HepG2 (cell line): ENCODE data around the gene CREB1. TPM values are rescaled to one million over a fixed set of nuclear protein-coding genes. Genes with fewer than 3 reads are reported as not detected.

Experiments used
- CCAR2 ChIP-seq: fragments of 200-400 bp; formaldehyde crosslinking; optimal IDR thresholded peaks from 2 replicates; pipeline ENCODE3; 2018; ENCODE audit warnings: low read depth, mild to moderate bottlenecking, low read length, moderate library complexity
- GATAD1 ChIP-seq: IDR thresholded peaks from 2 replicates; pipeline ENCODE4 v1.6.1; 2016; ENCODE audit warnings: missing genetic modification reagents, missing compliant biosample characterization
- JARID2 ChIP-seq: sonication (generic); formaldehyde crosslinking; IDR thresholded peaks from 2 replicates; pipeline ENCODE4 v1.8.1; 2023; ENCODE audit warnings: missing genetic modification reagents, inconsistent platforms; ENCODE audit not compliant: insufficient replicate concordance
- KLF9 ChIP-seq: IDR thresholded peaks from 2 replicates; pipeline ENCODE4 v1.6.1; 2016; ENCODE audit warnings: low read depth
- NCOA1 ChIP-seq: sonication (generic); formaldehyde crosslinking; IDR thresholded peaks from 2 replicates; pipeline ENCODE4 v1.9.0; 2021; ENCODE audit warnings: missing genetic modification reagents
- PITX1 ChIP-seq: sonication (generic); formaldehyde crosslinking; IDR thresholded peaks from 2 replicates; pipeline ENCODE4 v1.5.1; 2020; ENCODE audit warnings: mild to moderate bottlenecking, missing genetic modification reagents
- SALL1 ChIP-seq: sonication (generic); formaldehyde crosslinking; IDR thresholded peaks from 2 replicates; pipeline ENCODE4 v1.8.0; 2022; ENCODE audit warnings: mild to moderate bottlenecking, missing genetic modification reagents
- SPEN ChIP-seq: sonication (generic); formaldehyde crosslinking; IDR thresholded peaks from 2 replicates; pipeline ENCODE4 v1.5.1; 2020; ENCODE audit warnings: low read depth, mild to moderate bottlenecking, missing genetic modification reagents
- ZBTB3 ChIP-seq: sonication (generic); formaldehyde crosslinking; IDR thresholded peaks from 2 replicates; pipeline ENCODE4 v1.4.0; 2020; ENCODE audit warnings: low read depth, mild to moderate bottlenecking, moderate library complexity, missing genetic modification reagents, borderline replicate concordance
- ZFAT ChIP-seq: sonication (generic); formaldehyde crosslinking; conservative IDR thresholded peaks from 2 replicates; pipeline ENCODE4 v1.8.1; 2023; ENCODE audit warnings: missing genetic modification reagents, inconsistent platforms
- ZNF101 ChIP-seq: sonication (generic); formaldehyde crosslinking; IDR thresholded peaks from 2 replicates; pipeline ENCODE4 v1.4.0; 2020; ENCODE audit warnings: mild to moderate bottlenecking, low read depth, missing genetic modification reagents, borderline replicate concordance
- ZNF232 ChIP-seq: sonication (generic); formaldehyde crosslinking; IDR thresholded peaks from 2 replicates; pipeline ENCODE4 v1.4.0; 2020; ENCODE audit warnings: missing genetic modification reagents, borderline replicate concordance
- ZNF546 ChIP-seq: sonication (generic); formaldehyde crosslinking; conservative IDR thresholded peaks from 2 replicates; pipeline ENCODE4 v1.8.1; 2023; ENCODE audit warnings: mild to moderate bottlenecking, missing genetic modification reagents
- ZNF577 ChIP-seq: sonication (generic); formaldehyde crosslinking; IDR thresholded peaks from 2 replicates; pipeline ENCODE4 v1.4.0; 2020; ENCODE audit warnings: mild to moderate bottlenecking, low read depth, missing genetic modification reagents, borderline replicate concordance
- ZNF780A ChIP-seq: sonication (generic); formaldehyde crosslinking; IDR thresholded peaks from 2 replicates; pipeline ENCODE4 v1.8.0; 2022; ENCODE audit warnings: mild to moderate bottlenecking, missing genetic modification reagents, moderate library complexity
- polyA plus RNA-seq, 8 experiments: library from polyadenylated mRNA; depleted of rRNA in 3 of 8; stranded (reverse) in 7 of 8; unstranded in 1 of 8; fragments of >200 nt; fragmentation: Illumina TruSeq in 4 of 8; extraction: Trizol in 4 of 8; gene quantifications; 2 replicates each; pipeline versions ENCODE4 v1.2.1 to v1.2.3, GENCODE V29; 2011 to 2016; ENCODE audit warnings: low read depth in 4 of 8, missing spikeins in 1 of 8, mixed read lengths in 1 of 8; ENCODE audit not compliant: insufficient read depth in 1 of 8
- total RNA-seq, 5 experiments: library from RNA; depleted of rRNA; stranded (reverse); fragments of >200 nt; fragmentation: Illumina TruSeq; extraction: Trizol; gene quantifications; 2 replicates each; pipeline ENCODE4 v1.2.3, GENCODE V29; 2016; ENCODE audit warnings: low read depth in 1 of 5
- TF ChIP-seq, protein P1 (sequence below): sonication (generic); formaldehyde crosslinking; IDR thresholded peaks from 2 replicates; pipeline ENCODE4 v1.4.0; 2020; ENCODE audit warnings: missing genetic modification reagents
- TF ChIP-seq, protein P2 (sequence below): sonication (generic); formaldehyde crosslinking; IDR thresholded peaks from 2 replicates; pipeline ENCODE4 v1.4.0; 2020; ENCODE audit warnings: missing genetic modification reagents
- TF ChIP-seq, protein P3 (sequence below): IDR thresholded peaks from 2 replicates; pipeline ENCODE4 v1.6.1; 2016
- TF ChIP-seq, protein P4 (sequence below): sonication (generic); formaldehyde crosslinking; IDR thresholded peaks from 2 replicates; pipeline ENCODE4 v1.8.0; 2022; ENCODE audit warnings: low read depth, missing genetic modification reagents
- TF ChIP-seq, protein P5 (sequence below): sonication (generic); formaldehyde crosslinking; IDR thresholded peaks from 2 replicates; pipeline ENCODE4 v1.8.1; 2023; ENCODE audit warnings: missing genetic modification reagents, inconsistent platforms, borderline replicate concordance

Gene CREB1
- total and polyA plus RNA-seq, 2 of the 13 experiments (the other 11 are each of a cell fraction or from before 2014, with no cell fraction given): 51.8 to 51.9 TPM

DNA sequence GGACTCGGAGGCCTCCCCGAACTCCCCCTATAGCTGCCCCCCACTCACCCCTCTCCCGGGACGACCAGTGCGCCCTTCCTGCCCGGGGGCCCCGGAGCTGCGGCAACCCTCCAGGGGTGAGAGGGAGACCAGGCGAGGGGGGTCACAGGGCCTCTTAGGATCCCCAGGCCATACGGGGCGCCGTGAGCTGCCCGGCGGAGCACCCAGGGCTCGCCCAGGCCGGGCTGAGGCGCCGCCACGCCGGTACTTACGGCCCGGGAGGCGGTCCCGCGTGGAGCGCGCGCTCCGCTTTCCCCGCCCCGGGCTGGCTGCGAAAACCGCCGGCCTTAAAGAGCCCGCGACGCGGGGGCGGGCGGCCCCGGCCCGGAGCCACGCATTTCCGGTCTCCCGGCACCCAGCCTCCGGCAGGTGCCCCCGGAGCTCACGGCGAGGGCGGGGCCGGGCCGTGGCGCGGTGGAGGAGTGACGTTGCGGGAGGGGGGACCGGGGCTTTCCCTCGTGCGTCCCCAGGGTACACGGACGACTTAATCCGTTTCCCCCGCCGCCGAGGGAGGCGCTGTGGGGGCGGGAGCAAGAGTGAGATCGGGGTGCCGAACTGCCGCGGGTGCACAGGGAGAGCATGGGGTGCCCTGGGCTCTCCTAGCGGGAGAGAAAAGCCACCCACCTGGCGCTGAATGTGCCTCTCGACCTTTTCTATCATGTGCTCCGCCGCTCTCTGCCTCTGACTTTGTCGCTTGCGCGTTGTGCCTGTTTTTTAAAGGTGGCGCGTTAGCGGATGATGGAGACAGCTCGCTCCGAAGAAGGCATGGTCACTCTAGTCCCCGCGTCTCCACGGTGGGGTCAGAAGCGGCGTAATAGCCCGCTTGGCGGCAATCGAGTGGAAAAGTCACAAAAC, 95.5 kb downstream of the CREB1 start, which contains the start of gene METTL21A (continued):
- TF ChIP-seq, protein P1, sequence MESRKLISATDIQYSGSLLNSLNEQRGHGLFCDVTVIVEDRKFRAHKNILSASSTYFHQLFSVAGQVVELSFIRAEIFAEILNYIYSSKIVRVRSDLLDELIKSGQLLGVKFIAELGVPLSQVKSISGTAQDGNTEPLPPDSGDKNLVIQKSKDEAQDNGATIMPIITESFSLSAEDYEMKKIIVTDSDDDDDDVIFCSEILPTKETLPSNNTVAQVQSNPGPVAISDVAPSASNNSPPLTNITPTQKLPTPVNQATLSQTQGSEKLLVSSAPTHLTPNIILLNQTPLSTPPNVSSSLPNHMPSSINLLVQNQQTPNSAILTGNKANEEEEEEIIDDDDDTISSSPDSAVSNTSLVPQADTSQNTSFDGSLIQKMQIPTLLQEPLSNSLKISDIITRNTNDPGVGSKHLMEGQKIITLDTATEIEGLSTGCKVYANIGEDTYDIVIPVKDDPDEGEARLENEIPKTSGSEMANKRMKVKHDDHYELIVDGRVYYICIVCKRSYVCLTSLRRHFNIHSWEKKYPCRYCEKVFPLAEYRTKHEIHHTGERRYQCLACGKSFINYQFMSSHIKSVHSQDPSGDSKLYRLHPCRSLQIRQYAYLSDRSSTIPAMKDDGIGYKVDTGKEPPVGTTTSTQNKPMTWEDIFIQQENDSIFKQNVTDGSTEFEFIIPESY (CRISPR knock-in tag): no peak; the same call in none of the 2 replicates
- TF ChIP-seq NCOA1 (CRISPR knock-in tag) (no peak; the same call in 1 of the 2 replicates), ZNF232 (peak; percentile 87; the same call in 1 of the 2 replicates), KLF9 (CRISPR knock-in tag) (0 out of 2 replicates have a peak, but pooled peaks have one; percentile 17), ZFAT (CRISPR knock-in tag) (peak; percentile 40), ZNF101 (CRISPR knock-in tag) (0 out of 2 replicates have a peak, but pooled peaks have one; percentile 28), SPEN (peak; percentile 76), ZNF577 (CRISPR knock-in tag) (no peak), GATAD1 (peak; percentile 76), ZBTB3 (peak; percentile 91), JARID2 (no peak), ZNF780A (CRISPR knock-in tag) (no peak), CCAR2 (no peak), PITX1 (CRISPR knock-in tag) (peak; percentile 98), SALL1 (CRISPR knock-in tag) (peak; percentile 88), ZNF546 (0 out of 2 replicates have a peak, but pooled peaks have one; percentile 51)
- TF ChIP-seq, protein P2, sequence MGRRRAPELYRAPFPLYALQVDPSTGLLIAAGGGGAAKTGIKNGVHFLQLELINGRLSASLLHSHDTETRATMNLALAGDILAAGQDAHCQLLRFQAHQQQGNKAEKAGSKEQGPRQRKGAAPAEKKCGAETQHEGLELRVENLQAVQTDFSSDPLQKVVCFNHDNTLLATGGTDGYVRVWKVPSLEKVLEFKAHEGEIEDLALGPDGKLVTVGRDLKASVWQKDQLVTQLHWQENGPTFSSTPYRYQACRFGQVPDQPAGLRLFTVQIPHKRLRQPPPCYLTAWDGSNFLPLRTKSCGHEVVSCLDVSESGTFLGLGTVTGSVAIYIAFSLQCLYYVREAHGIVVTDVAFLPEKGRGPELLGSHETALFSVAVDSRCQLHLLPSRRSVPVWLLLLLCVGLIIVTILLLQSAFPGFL: no peak
- TF ChIP-seq, protein P3, sequence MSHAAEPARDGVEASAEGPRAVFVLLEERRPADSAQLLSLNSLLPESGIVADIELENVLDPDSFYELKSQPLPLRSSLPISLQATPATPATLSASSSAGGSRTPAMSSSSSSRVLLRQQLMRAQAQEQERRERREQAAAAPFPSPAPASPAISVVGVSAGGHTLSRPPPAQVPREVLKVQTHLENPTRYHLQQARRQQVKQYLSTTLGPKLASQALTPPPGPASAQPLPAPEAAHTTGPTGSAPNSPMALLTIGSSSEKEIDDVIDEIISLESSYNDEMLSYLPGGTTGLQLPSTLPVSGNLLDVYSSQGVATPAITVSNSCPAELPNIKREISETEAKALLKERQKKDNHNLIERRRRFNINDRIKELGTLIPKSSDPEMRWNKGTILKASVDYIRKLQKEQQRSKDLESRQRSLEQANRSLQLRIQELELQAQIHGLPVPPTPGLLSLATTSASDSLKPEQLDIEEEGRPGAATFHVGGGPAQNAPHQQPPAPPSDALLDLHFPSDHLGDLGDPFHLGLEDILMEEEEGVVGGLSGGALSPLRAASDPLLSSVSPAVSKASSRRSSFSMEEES (CRISPR knock-in tag): peak; percentile 82
- TF ChIP-seq, protein P4, sequence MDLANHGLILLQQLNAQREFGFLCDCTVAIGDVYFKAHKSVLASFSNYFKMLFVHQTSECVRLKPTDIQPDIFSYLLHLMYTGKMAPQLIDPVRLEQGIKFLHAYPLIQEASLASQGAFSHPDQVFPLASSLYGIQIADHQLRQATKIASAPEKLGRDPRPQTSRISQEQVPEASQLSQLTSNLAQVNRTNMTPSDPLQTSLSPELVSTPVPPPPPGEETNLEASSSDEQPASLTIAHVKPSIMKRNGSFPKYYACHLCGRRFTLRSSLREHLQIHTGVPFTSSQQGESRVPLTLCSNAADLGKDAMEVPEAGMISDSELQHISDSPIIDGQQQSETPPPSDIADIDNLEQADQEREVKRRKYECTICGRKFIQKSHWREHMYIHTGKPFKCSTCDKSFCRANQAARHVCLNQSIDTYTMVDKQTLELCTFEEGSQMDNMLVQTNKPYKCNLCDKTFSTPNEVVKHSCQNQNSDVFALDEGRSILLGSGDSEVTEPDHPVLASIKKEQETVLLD: peak; percentile 100
- TF ChIP-seq, protein P5, sequence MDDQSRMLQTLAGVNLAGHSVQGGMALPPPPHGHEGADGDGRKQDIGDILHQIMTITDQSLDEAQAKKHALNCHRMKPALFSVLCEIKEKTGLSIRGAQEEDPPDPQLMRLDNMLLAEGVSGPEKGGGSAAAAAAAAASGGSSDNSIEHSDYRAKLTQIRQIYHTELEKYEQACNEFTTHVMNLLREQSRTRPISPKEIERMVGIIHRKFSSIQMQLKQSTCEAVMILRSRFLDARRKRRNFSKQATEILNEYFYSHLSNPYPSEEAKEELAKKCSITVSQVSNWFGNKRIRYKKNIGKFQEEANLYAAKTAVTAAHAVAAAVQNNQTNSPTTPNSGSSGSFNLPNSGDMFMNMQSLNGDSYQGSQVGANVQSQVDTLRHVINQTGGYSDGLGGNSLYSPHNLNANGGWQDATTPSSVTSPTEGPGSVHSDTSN: no peak
